ENCODE measurements around the gene OTULIN. TPM values are rescaled to one million over a fixed set of nuclear protein-coding genes. Genes with fewer than 3 reads are reported as not detected.

Gene OTULIN
- total and polyA plus RNA-seq, 2 of the 8 experiments (the other 6 are each of a cell fraction or from before 2014, with no cell fraction given) = 5.2 to 34.8 TPM

DNA sequence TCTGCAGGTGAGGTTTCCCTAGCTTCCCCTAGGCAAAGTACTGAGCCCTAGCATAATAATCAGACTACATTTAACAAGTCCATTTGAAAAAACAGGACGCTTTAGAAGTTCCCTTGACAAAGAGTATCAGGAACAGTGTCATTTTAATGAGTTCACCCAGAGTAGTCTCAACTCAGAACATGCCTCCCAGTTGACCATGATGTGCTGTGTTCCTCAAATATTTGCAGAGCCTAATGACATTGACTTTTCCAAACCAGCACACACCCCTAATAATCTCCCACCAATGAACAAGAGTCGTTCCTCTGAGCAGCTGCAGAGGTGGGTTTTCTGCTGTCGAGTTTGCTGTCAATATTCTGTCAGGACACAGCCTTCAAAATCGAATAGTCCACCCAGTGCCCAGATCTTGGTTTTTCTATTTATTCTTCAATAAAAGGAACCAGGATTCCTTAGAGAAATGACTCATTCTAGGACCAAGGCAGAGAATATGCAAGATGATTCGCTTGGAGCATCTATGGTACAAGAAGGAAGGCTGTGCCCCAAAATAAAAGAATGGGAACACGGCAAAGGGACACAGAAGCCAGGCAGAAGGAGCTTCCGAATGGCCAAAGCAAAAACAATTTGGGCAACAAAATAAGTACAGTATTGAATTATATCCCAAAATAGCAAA is 57.6 kb downstream of the OTULIN start:
- CTCF ChIA-PET (ENCODE audit: partially characterized antibody) = interaction anchor here (0.6 to 2.4 kb wide), 7 partner anchors 10 to 883 kb away, joined by 3 to 7 read pairs (median 4); no protein-coding TSS in a partner anchor
- H3K27ac ChIP-seq (ENCODE audit: low read depth, low read length) = no peak overlapping the region

More for the DNA sequence above, 57.6 kb downstream of the OTULIN start:
- Histone ChIP-seq H3K4me3 (ENCODE audit: extremely low read depth in 1 of 4, insufficient read depth in 2 of 4, low read depth in 3 of 4, low read length in 4 of 4) (no peak overlapping the region), H3K79me2 (ENCODE audit: control insufficient read depth in 1 of 2, insufficient read depth in 2 of 2, low read length in 2 of 2) (no peaks in the 10 kb centered on the region), H4K5ac (ENCODE audit: insufficient read length, low read depth, low read length) (no peak overlapping the region), H2BK120ac (replicated peaks; ENCODE audit: low read depth, low read length) (no peak overlapping the region), H3K36me3 (ENCODE audit: control insufficient read depth in 2 of 4, insufficient read depth in 4 of 4, low read length in 3 of 4) (no peaks in the 10 kb centered on the region), H3K79me1 (ENCODE audit: low read depth, low read length) (no peaks in the 10 kb centered on the region), H3K23me2 (ENCODE audit: low read depth, low read length) (no peaks in the 10 kb centered on the region), H4K20me1 (replicated peaks in 1 of 2; ENCODE audit: control insufficient read depth in 1 of 2, insufficient read depth in 2 of 2, low read length in 2 of 2) (no peaks in the 10 kb centered on the region), H3K4ac (replicated peaks; ENCODE audit: insufficient read length, low read depth, low read length) (no peak overlapping the region), H4K8ac (ENCODE audit: extremely low read depth, insufficient read depth, low read length) (no peak overlapping the region), H2AK5ac (ENCODE audit: low read depth, low read length) (no peak overlapping the region), H4K91ac (replicated peaks; ENCODE audit: insufficient read length, low read length) (no peak overlapping the region), H2AFZ (ENCODE audit: low read length) (no peak overlapping the region), H3K27me3 (replicated peaks in 1 of 4; ENCODE audit: control insufficient read depth in 3 of 4, extremely low read depth in 1 of 4, insufficient read depth in 3 of 4, low read length in 3 of 4) (no peaks in the 10 kb centered on the region; a peak in 2 of 7 replicates), H3K9me3 (ENCODE audit: insufficient read depth in 2 of 2, low read depth in 1 of 2, low read length in 1 of 2) (no peaks in the 10 kb centered on the region), H3K4me2 (ENCODE audit: insufficient read depth in 1 of 2, low read depth in 2 of 2, low read length in 2 of 2) (no peak overlapping the region), H3K18ac (ENCODE audit: extremely low read depth, low read length) (no peak overlapping the region), H3K9ac (replicated peaks in 1 of 4; ENCODE audit: extremely low read depth in 1 of 4, low read depth in 3 of 4, low read length in 3 of 4) (no peak overlapping the region), H2BK12ac (ENCODE audit: low read depth, low read length) (no peak overlapping the region), H2BK15ac (ENCODE audit: low read length) (no peak overlapping the region), H2BK5ac (ENCODE audit: low read depth, low read length) (no peak overlapping the region), H3K56ac (replicated peaks; ENCODE audit: insufficient read length, low read depth, low read length) (no peak overlapping the region), H3K23ac (ENCODE audit: insufficient read length) (no peak overlapping the region), H3K14ac (ENCODE audit: insufficient read length) (no peak overlapping the region), H2BK20ac (ENCODE audit: low read length) (no peak overlapping the region), H3K4me1 (replicated peaks in 1 of 4; ENCODE audit: control insufficient read depth in 3 of 4, insufficient read depth in 4 of 4, low read length in 3 of 4) (peaks cover 2 to 5% (median 3%) of the 10 kb centered on the region in 4 experiments; a peak in 5 of 7 replicates)
- TF ChIP-seq SIN3A (conservative IDR thresholded peaks at IDR 0.05 in 1 of 2, IDR thresholded peaks at IDR 0.05 in 1 of 2; ENCODE audit: low read depth in 1 of 2, low read length in 2 of 2) (no peak), NRF1 (IDR thresholded peaks at IDR 0.05; ENCODE audit: low read depth, low read length) (no peak), CBX5 (IDR thresholded peaks at IDR 0.05; ENCODE audit: low read depth, low read length) (no peak), SRF (IDR thresholded peaks at IDR 0.05; ENCODE audit: low read depth, low read length) (no peak)
- 92% methylated on average over 7 of the region's 7 CpGs; no CpG with 5 or more reads in 1 of the 2 experiments for WGBS, 2 experiments (ENCODE audit: extremely low coverage in 1 of 2, insufficient coverage in 1 of 2, insufficient read length in 1 of 2, insufficient replicate concordance in 2 of 2, low coverage in 1 of 2, low lambda C conversion rate in 2 of 2, missing lambda C conversion rate in 1 of 2)
- no peak for FAIRE-seq
- POLR2A ChIA-PET (ENCODE audit: partially characterized antibody) = no interaction called here
- no peak for DNase-seq (ENCODE audit: low read depth in 1 of 2, low spot score in 2 of 2)
